Uterus (tissue), 2 donors: ENCODE measurements around the gene KASH5.

Source experiments
- CTCF ChIP-seq, 4 experiments: fragments of 200-600 bp in 2 of 4; fragments of 450-650 bp in 2 of 4; sonication (generic) in 2 of 4; IDR thresholded peaks; one replicate each; pipeline ENCODE4 v1.5.1; 2016 to 2019; ENCODE audit warnings: antibody characterized with exemption in 4 of 4, mild to moderate bottlenecking in 2 of 4, moderate library complexity in 1 of 4
- POLR2A ChIP-seq, 2 donors: fragments of 450-650 bp; IDR thresholded peaks; one replicate each; pipeline ENCODE4 v1.6.1; 2016; ENCODE audit warnings: antibody characterized with exemption in 2 of 2, mild to moderate bottlenecking in 1 of 2, moderate library complexity in 1 of 2

GRCh38 chr19:49437231-49437630, 49.2 kb downstream of the KASH5 start:
- TF ChIP-seq CTCF (IDR thresholded peaks at IDR 0.05) (no peak), POLR2A (IDR thresholded peaks at IDR 0.05) (no peak)
